GM23338 (cell line): ENCODE data around the gene FKBP7.

ENCODE experiments used
- CREB1 ChIP-seq: fragments of 250-450 bp; sonication (Bioruptor Pico); IDR thresholded peaks from 2 replicates; pipeline ENCODE4 v1.5.0; 2020; ENCODE audit warnings: low read depth, mild to moderate bottlenecking, moderate library complexity
- CTCF ChIP-seq, 2 experiments: fragments of 200-600 bp in 1 of 2; sonication (generic) in 1 of 2; conservative IDR thresholded peaks; 2 replicates each; pipeline versions ENCODE4 v1.5.1 to v1.6.1; 2016 to 2017; ENCODE audit warnings: antibody characterized with exemption in 2 of 2, low read depth in 2 of 2, mild to moderate bottlenecking in 2 of 2, moderate library complexity in 1 of 2
- ETS1 ChIP-seq: IDR thresholded peaks from 2 replicates; pipeline ENCODE4 v1.6.1; 2016; ENCODE audit warnings: antibody characterized with exemption
- EZH2 ChIP-seq: fragments of 200-600 bp; sonication (generic); IDR thresholded peaks from one replicate; pipeline ENCODE4 v1.8.0; 2017; ENCODE audit warnings: antibody characterized with exemption, mild to moderate bottlenecking, low read depth; ENCODE audit not compliant: unreplicated experiment
- EZH2phosphoT487 ChIP-seq: fragments of 200-600 bp; sonication (generic); IDR thresholded peaks from one replicate; pipeline ENCODE4 v1.8.1; 2018; ENCODE audit warnings: antibody characterized with exemption; ENCODE audit not compliant: unreplicated experiment
- JUNB ChIP-seq: IDR thresholded peaks from one replicate; pipeline ENCODE4 v1.6.1; 2016; ENCODE audit warnings: antibody characterized with exemption; ENCODE audit not compliant: unreplicated experiment
- NANOG ChIP-seq: IDR thresholded peaks from 2 replicates; pipeline ENCODE4 v1.6.1; 2016; ENCODE audit warnings: antibody characterized with exemption, borderline replicate concordance
- POLR2AphosphoS5 ChIP-seq: IDR thresholded peaks from 2 replicates; pipeline ENCODE4 v1.6.1; 2016; ENCODE audit warnings: antibody characterized with exemption, low read depth
- REST ChIP-seq: IDR thresholded peaks from one replicate; pipeline ENCODE4 v1.6.1; 2018; ENCODE audit warnings: antibody characterized with exemption; ENCODE audit not compliant: unreplicated experiment
- STAT1 ChIP-seq: IDR thresholded peaks from one replicate; pipeline ENCODE4 v1.6.1; 2016; ENCODE audit warnings: antibody characterized with exemption; ENCODE audit not compliant: unreplicated experiment
- ZNF114 ChIP-seq: fragments of 250-450 bp; sonication (Bioruptor Pico); IDR thresholded peaks from 2 replicates; pipeline ENCODE4 v1.5.0; 2020; ENCODE audit warnings: mild to moderate bottlenecking, moderate library complexity

DNA sequence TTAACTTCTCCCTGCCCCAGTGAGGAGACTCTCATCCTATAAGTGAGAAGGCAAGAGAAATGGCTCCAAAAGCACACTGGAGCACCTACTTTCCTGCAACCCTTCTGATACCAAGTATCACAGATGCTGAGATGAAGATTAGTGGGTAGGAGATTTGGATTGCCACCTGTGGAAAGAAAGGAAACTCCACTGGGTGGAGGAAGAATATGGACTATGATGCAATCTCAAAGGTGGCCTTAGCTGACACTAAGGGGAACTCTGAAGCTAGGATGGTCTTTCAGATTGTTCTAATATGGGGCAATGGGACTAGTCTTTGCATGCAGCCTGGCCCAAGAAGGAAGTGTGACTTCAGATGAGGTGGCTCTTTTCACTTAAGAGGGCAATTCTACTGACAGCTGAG, 49.1 kb downstream of the FKBP7 start:
- TF ChIP-seq CTCF (conservative IDR thresholded peaks at IDR 0.05; ENCODE audit: low read depth in 2 of 2), result no peak
- TF ChIP-seq EZH2, result no peak
- no peak for TF ChIP-seq POLR2AphosphoS5
- TF ChIP-seq CREB1, result no peak
- TF ChIP-seq EZH2phosphoT487, result no peak
- TF ChIP-seq REST, result no peak
- no peak for TF ChIP-seq JUNB
- TF ChIP-seq ETS1, result no peak
- no peak for TF ChIP-seq STAT1
- TF ChIP-seq NANOG, result no peak
- no peak for TF ChIP-seq ZNF114 (CRISPR knock-in tag)
